SW480 (cell line): ENCODE data around the gene CTSS.
A peak's percentile ranks its signal among the peaks of the same experiment; 100 is the strongest.
"Not testable (repeated sequence)": the region's sequence is repeated elsewhere in the genome, so short reads cannot be mapped to it uniquely, and the experiment has no call there.

ENCODE experiments used
- DNase-seq: peaks from one replicate; pipeline ENCODE4 v3.0.0-alpha.2; 2016; ENCODE audit warnings: low spot score

Gene CTSS

GRCh38 chr1:150765296-150765976, at the start of gene CTSS:
Gene CTSS, minus strand, starts transcription at chr1:150765778. Its CDS starts 1,015 bp downstream, at chr1:150764763.
- DNase-seq: peak; percentile 5

GRCh38 chr1:150813028-150813707, 47.6 kb upstream of the CTSS start:
- DNase-seq: peak; percentile 54

- DNase-seq: no peak
Observed at GRCh38 chr1:150810958-150811659, 45.5 kb upstream of the CTSS start.

- no peak for DNase-seq
Observed at GRCh38 chr1:150809651-150810050, 44.1 kb upstream of the CTSS start.

GRCh38 chr1:150808846-150809245, 43.3 kb upstream of the CTSS start:
- DNase-seq: no peak

GRCh38 chr1:150808121-150808520, 42.5 kb upstream of the CTSS start, which contains the start of gene CTSK:
Gene CTSK, minus strand, starts transcription at chr1:150808260. Its CDS starts 1,455 bp downstream, at chr1:150806805.
- no peak for DNase-seq

- no peak for DNase-seq
Observed at GRCh38 chr1:150807249-150808023, 41.9 kb upstream of the CTSS start.

GRCh38 chr1:150805899-150806298, 40.3 kb upstream of the CTSS start:
- no peak for DNase-seq

- no peak for DNase-seq
Observed at GRCh38 chr1:150804671-150805070, 39.1 kb upstream of the CTSS start.

- DNase-seq: no peak
Observed at GRCh38 chr1:150799089-150799488, 33.5 kb upstream of the CTSS start.

- no peak for DNase-seq
Observed at GRCh38 chr1:150798525-150798924, 32.9 kb upstream of the CTSS start.

- no peak for DNase-seq
Observed at GRCh38 chr1:150796374-150796773, 30.8 kb upstream of the CTSS start.

GRCh38 chr1:150793778-150794177, 28.2 kb upstream of the CTSS start:
- not testable (repeated sequence) for DNase-seq

- no peak for DNase-seq
Observed at GRCh38 chr1:150793221-150793620, 27.6 kb upstream of the CTSS start.

- DNase-seq: no peak
Observed at GRCh38 chr1:150791585-150791984, 26.0 kb upstream of the CTSS start.

GRCh38 chr1:150789396-150789795, 23.8 kb upstream of the CTSS start:
- DNase-seq: no peak

GRCh38 chr1:150788946-150789345, 23.4 kb upstream of the CTSS start:
- DNase-seq: no peak

GRCh38 chr1:150787455-150787854, 21.9 kb upstream of the CTSS start:
- no peak for DNase-seq

GRCh38 chr1:150780510-150780909, 14.9 kb upstream of the CTSS start:
- DNase-seq: no peak

GRCh38 chr1:150778409-150778808, 12.8 kb upstream of the CTSS start:
- DNase-seq: no peak

GRCh38 chr1:150777544-150777943, 12.0 kb upstream of the CTSS start:
- DNase-seq: no peak

- not testable (repeated sequence) for DNase-seq
Observed at GRCh38 chr1:150775931-150776505, 10.4 kb upstream of the CTSS start.
